WTC11 (cell line): ENCODE results near the gene CLEC16A. TPM values are rescaled to one million over a fixed set of nuclear protein-coding genes. Genes with fewer than 3 reads are reported as not detected.

Source experiments
- ATAC-seq: fragments of 200-7000 bp; cut with Tn5 transposase; 2 replicates; pipeline ENCODE4 v1.10.0; 2021; ENCODE audit warnings: mild to moderate bottlenecking, moderate library complexity
- CTCF ChIA-PET: fragments of 300-600 bp; sonication (Branson Sonifier 250); formaldehyde crosslinking; loops from one replicate; lab custom pipeline; 2021; ENCODE audit warnings: antibody characterized with exemption; lab: Charles Lee
- POLR2A ChIA-PET: fragments of 350-600 bp; sonication (Branson Sonifier 250); formaldehyde crosslinking; loops from one replicate; lab custom pipeline; 2021; ENCODE audit warnings: antibody characterized with exemption; lab: Charles Lee
- DNase-seq: peaks from one replicate; pipeline ENCODE4 v3.0.0; 2021; ENCODE audit warnings: low spot score
- H3K27ac Mint-ChIP-seq: 2 replicates; pipeline ENCODE4 v1.8.0; 2021; ENCODE audit warnings: mixed read lengths
- H3K27me3 Mint-ChIP-seq: 2 replicates; pipeline ENCODE4 v1.8.0; 2021; ENCODE audit warnings: low read depth, mild to moderate bottlenecking, moderate library complexity, mixed read lengths
- H3K36me3 Mint-ChIP-seq: 2 replicates; pipeline ENCODE4 v1.8.0; 2021; ENCODE audit warnings: mixed read lengths
- H3K4me1 Mint-ChIP-seq: 2 replicates; pipeline ENCODE4 v1.8.0; 2022; ENCODE audit warnings: mixed read lengths
- H3K4me3 Mint-ChIP-seq: 2 replicates; pipeline ENCODE4 v1.8.0; 2021; ENCODE audit warnings: mild to moderate bottlenecking, moderate library complexity, mixed read lengths
- H3K9me3 Mint-ChIP-seq: 2 replicates; pipeline ENCODE4 v1.8.0; 2021; ENCODE audit warnings: mixed read lengths
- CTCF ChIP-seq: fragments of 200-600 bp; IDR thresholded peaks from 2 replicates; pipeline ENCODE4 v1.8.0; 2022; ENCODE audit warnings: antibody characterized with exemption
- ESRRA ChIP-seq: sonication (generic); formaldehyde crosslinking; IDR thresholded peaks from 2 replicates; pipeline ENCODE4 v1.8.1; 2022; ENCODE audit warnings: mild to moderate bottlenecking, missing genetic modification reagents, borderline replicate concordance
- FOXP1 ChIP-seq: sonication (generic); formaldehyde crosslinking; IDR thresholded peaks from 2 replicates; pipeline ENCODE4 v1.8.0; 2022; ENCODE audit warnings: missing genetic modification reagents, mild to moderate bottlenecking, moderate library complexity, borderline replicate concordance
- GABPB1 ChIP-seq: sonication (generic); formaldehyde crosslinking; IDR thresholded peaks from 2 replicates; pipeline ENCODE4 v1.8.1; 2023; ENCODE audit warnings: mild to moderate bottlenecking, missing genetic modification reagents
- GRHL2 ChIP-seq: fragments of 250-450 bp; sonication (Bioruptor Pico); IDR thresholded peaks from 2 replicates; pipeline ENCODE4 v1.8.0; 2022; ENCODE audit warnings: mild to moderate bottlenecking, moderate library complexity; ENCODE audit not compliant: insufficient replicate concordance, severe bottlenecking
- HMGXB4 ChIP-seq: sonication (generic); formaldehyde crosslinking; IDR thresholded peaks from 2 replicates; pipeline ENCODE4 v1.8.1; 2023; ENCODE audit warnings: mild to moderate bottlenecking, moderate library complexity, missing genetic modification reagents
- MXD4 ChIP-seq: fragments of 250-450 bp; sonication (Bioruptor Pico); IDR thresholded peaks from 2 replicates; pipeline ENCODE4 v1.8.0; 2021; ENCODE audit warnings: mild to moderate bottlenecking, moderate library complexity, borderline replicate concordance
- NFYB ChIP-seq: sonication (generic); formaldehyde crosslinking; conservative IDR thresholded peaks from 2 replicates; pipeline ENCODE4 v1.8.0; 2022; ENCODE audit warnings: low read depth, missing genetic modification reagents
- TEAD4 ChIP-seq: sonication (generic); formaldehyde crosslinking; IDR thresholded peaks from 2 replicates; pipeline ENCODE4 v1.8.0; 2022; ENCODE audit warnings: mild to moderate bottlenecking, missing genetic modification reagents
- ZBTB43 ChIP-seq: sonication (generic); formaldehyde crosslinking; IDR thresholded peaks from 2 replicates; pipeline ENCODE4 v1.8.1; 2023; ENCODE audit warnings: mild to moderate bottlenecking, missing genetic modification reagents
- ZNF281 ChIP-seq: sonication (generic); formaldehyde crosslinking; IDR thresholded peaks from 2 replicates; pipeline ENCODE4 v1.8.0; 2023; ENCODE audit warnings: mild to moderate bottlenecking, missing genetic modification reagents
- total RNA-seq: library from RNA; stranded (reverse); gene quantifications from 3 replicates; pipeline ENCODE4 v1.2.3, GENCODE V29; 2021
- TF ChIP-seq, protein P1 (sequence below): fragments of 250-450 bp; sonication (Bioruptor Pico); IDR thresholded peaks from 2 replicates; pipeline ENCODE4 v1.9.0; 2021; ENCODE audit warnings: mild to moderate bottlenecking
- TF ChIP-seq, protein P2 (sequence below): sonication (generic); formaldehyde crosslinking; conservative IDR thresholded peaks from 2 replicates; pipeline ENCODE4 v1.8.1; 2023; ENCODE audit warnings: mild to moderate bottlenecking, low read depth, missing genetic modification reagents, moderate library complexity
- TF ChIP-seq, protein P3 (sequence below): sonication (generic); formaldehyde crosslinking; IDR thresholded peaks from 2 replicates; pipeline ENCODE4 v1.8.0; 2022; ENCODE audit warnings: missing genetic modification reagents

Gene CLEC16A
- total RNA-seq, 1 experiment from 2014 or later: 14.4 TPM

- TF ChIP-seq, protein P1, sequence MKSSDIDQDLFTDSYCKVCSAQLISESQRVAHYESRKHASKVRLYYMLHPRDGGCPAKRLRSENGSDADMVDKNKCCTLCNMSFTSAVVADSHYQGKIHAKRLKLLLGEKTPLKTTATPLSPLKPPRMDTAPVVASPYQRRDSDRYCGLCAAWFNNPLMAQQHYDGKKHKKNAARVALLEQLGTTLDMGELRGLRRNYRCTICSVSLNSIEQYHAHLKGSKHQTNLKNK (CRISPR knock-in tag): no peak
- TF ChIP-seq CTCF (no peak), FOXP1 (no peak), GABPB1 (CRISPR knock-in tag) (no peak), ESRRA (CRISPR knock-in tag) (no peak)
- TF ChIP-seq, protein P2, sequence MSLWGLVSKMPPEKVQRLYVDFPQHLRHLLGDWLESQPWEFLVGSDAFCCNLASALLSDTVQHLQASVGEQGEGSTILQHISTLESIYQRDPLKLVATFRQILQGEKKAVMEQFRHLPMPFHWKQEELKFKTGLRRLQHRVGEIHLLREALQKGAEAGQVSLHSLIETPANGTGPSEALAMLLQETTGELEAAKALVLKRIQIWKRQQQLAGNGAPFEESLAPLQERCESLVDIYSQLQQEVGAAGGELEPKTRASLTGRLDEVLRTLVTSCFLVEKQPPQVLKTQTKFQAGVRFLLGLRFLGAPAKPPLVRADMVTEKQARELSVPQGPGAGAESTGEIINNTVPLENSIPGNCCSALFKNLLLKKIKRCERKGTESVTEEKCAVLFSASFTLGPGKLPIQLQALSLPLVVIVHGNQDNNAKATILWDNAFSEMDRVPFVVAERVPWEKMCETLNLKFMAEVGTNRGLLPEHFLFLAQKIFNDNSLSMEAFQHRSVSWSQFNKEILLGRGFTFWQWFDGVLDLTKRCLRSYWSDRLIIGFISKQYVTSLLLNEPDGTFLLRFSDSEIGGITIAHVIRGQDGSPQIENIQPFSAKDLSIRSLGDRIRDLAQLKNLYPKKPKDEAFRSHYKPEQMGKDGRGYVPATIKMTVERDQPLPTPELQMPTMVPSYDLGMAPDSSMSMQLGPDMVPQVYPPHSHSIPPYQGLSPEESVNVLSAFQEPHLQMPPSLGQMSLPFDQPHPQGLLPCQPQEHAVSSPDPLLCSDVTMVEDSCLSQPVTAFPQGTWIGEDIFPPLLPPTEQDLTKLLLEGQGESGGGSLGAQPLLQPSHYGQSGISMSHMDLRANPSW (CRISPR knock-in tag): no peak
These were observed 48.4 kb downstream of the CLEC16A start (continued) for GRCh38 chr16:10992797-10993196.

- Mint-ChIP-seq H3K4me1 (peaks cover 5% of the 10 kb centered on the region; the same call in 1 of the 2 replicates), H3K4me3 (no peak overlapping the region), H3K36me3 (peaks cover 8% of the 10 kb centered on the region), H3K9me3 (peaks cover 4% of the 10 kb centered on the region; the same call in 1 of the 2 replicates), H3K27me3 (no peaks in the 10 kb centered on the region)
- CTCF ChIA-PET: interaction anchor here (1.1 kb wide), 1 partner anchor 262 kb away, joined by 3 read pairs; the partner anchor contains the start of gene SOCS1
- TF ChIP-seq FOXP1: no peak
- TF ChIP-seq ZBTB43 (CRISPR knock-in tag): no peak
- TF ChIP-seq NFYB (CRISPR knock-in tag): no peak
- TF ChIP-seq HMGXB4 (CRISPR knock-in tag): no peak
- TF ChIP-seq, protein P2 (CRISPR knock-in tag): no peak
- TF ChIP-seq MXD4 (CRISPR knock-in tag): no peak
- TF ChIP-seq ZNF281: no peak
- TF ChIP-seq, protein P3, sequence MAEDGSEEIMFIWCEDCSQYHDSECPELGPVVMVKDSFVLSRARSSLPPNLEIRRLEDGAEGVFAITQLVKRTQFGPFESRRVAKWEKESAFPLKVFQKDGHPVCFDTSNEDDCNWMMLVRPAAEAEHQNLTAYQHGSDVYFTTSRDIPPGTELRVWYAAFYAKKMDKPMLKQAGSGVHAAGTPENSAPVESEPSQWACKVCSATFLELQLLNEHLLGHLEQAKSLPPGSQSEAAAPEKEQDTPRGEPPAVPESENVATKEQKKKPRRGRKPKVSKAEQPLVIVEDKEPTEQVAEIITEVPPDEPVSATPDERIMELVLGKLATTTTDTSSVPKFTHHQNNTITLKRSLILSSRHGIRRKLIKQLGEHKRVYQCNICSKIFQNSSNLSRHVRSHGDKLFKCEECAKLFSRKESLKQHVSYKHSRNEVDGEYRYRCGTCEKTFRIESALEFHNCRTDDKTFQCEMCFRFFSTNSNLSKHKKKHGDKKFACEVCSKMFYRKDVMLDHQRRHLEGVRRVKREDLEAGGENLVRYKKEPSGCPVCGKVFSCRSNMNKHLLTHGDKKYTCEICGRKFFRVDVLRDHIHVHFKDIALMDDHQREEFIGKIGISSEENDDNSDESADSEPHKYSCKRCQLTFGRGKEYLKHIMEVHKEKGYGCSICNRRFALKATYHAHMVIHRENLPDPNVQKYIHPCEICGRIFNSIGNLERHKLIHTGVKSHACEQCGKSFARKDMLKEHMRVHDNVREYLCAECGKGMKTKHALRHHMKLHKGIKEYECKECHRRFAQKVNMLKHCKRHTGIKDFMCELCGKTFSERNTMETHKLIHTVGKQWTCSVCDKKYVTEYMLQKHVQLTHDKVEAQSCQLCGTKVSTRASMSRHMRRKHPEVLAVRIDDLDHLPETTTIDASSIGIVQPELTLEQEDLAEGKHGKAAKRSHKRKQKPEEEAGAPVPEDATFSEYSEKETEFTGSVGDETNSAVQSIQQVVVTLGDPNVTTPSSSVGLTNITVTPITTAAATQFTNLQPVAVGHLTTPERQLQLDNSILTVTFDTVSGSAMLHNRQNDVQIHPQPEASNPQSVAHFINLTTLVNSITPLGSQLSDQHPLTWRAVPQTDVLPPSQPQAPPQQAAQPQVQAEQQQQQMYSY (CRISPR knock-in tag): no peak
- no peak for TF ChIP-seq GRHL2
- no peak for TF ChIP-seq TEAD4 (CRISPR knock-in tag)
- TF ChIP-seq, all 79 proteins: peak for 0
- DNase-seq (no peak), ATAC-seq (no peak)
- H3K27ac Mint-ChIP-seq: no peak overlapping the region
- POLR2A ChIA-PET: no interaction called here
These were observed 49.3 kb downstream of the CLEC16A start for GRCh38 chr16:10993649-10994048.
